ENCODE results near the gene CTTNBP2.

CTTNBP2 gene

DNA sequence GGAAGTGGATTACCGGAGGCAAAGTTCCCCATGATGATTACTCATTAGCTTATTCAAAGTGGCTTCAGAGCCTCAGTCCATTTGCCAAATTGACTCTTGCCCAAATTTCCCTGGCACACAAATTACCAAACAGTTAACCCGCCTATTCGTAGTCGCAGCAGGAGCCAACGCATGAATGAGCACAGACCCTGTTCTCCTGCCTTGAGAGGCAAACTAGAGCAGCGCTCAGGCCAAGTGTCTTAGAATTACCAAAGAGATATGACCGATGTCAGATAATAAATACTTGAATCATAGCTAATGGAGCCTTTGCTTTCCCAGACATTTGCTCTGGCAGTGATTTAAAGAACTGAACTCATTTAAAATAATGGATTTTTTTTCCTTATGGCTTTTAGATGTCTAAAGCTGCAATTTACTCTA lies 64.9 kb downstream of the CTTNBP2 start:
- Histone ChIP-seq H3K36me3 (ENCODE audit: low read length) (no peaks in the 10 kb centered on the region), H3K27ac (ENCODE audit: low read depth, low read length) (no peak overlapping the region), H3F3A (ENCODE audit: insufficient read depth) (no peaks in the 10 kb centered on the region), H3K27me3 (ENCODE audit: low read length) (no peaks in the 10 kb centered on the region), H3K4me2 (ENCODE audit: low read depth, low read length, poor library complexity, severe bottlenecking) (no peak overlapping the region), H3K9me3 (ENCODE audit: insufficient read depth, low read length) (no peaks in the 10 kb centered on the region), H3K79me2 (ENCODE audit: insufficient read depth, low read length) (no peaks in the 10 kb centered on the region), H3K9ac (ENCODE audit: low read length) (no peak overlapping the region), H4K20me1 (ENCODE audit: low read depth, low read length) (no peaks in the 10 kb centered on the region), H2AFZ (ENCODE audit: low read depth, low read length, severe bottlenecking) (no peak overlapping the region), H3K9me2 (replicated peaks; ENCODE audit: insufficient read depth, low read length) (no peaks in the 10 kb centered on the region), H3K4me3 (ENCODE audit: insufficient read depth, low read length, poor library complexity, severe bottlenecking) (no peak overlapping the region)
- no peak for TF ChIP-seq EZH2phosphoT487 (conservative IDR thresholded peaks at IDR 0.05; ENCODE audit: low read length)
- TF ChIP-seq CTCF (IDR thresholded peaks at IDR 0.05; ENCODE audit: insufficient read depth, low read length, poor library complexity, severe bottlenecking), result no peak

DNA sequence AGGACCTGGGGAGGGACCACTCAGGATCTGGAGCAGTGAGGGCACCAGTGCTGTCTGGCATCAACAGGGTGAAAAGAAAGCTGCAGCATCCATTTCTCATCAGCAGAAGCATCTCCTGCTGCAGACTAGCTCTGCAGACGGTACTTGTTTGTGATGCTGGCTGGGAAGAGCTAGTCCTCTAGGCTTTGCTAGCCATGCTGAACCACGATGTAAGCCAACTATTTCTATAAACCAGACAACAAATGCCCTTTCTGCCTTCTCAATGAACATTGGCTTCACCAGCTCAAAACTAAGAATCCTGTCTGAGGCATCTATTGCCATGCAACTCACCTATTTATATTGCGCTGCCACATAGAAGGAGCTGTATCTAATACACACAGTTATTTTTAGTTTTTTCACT lies 65.6 kb downstream of the CTTNBP2 start:
- Histone ChIP-seq H2AFZ (ENCODE audit: low read depth, low read length, severe bottlenecking) (no peak overlapping the region), H3K4me3 (ENCODE audit: insufficient read depth, low read length, poor library complexity, severe bottlenecking) (no peak overlapping the region), H3F3A (ENCODE audit: insufficient read depth) (no peaks in the 10 kb centered on the region), H3K9me3 (ENCODE audit: insufficient read depth, low read length) (no peaks in the 10 kb centered on the region), H3K9me2 (replicated peaks; ENCODE audit: insufficient read depth, low read length) (no peaks in the 10 kb centered on the region), H3K4me2 (ENCODE audit: low read depth, low read length, poor library complexity, severe bottlenecking) (no peak overlapping the region), H3K36me3 (ENCODE audit: low read length) (no peaks in the 10 kb centered on the region), H3K27me3 (ENCODE audit: low read length) (no peaks in the 10 kb centered on the region), H3K9ac (ENCODE audit: low read length) (no peak overlapping the region), H3K79me2 (ENCODE audit: insufficient read depth, low read length) (no peaks in the 10 kb centered on the region), H4K20me1 (ENCODE audit: low read depth, low read length) (no peaks in the 10 kb centered on the region), H3K27ac (ENCODE audit: low read depth, low read length) (no peak overlapping the region)
- TF ChIP-seq EZH2phosphoT487 (conservative IDR thresholded peaks at IDR 0.05; ENCODE audit: low read length), result no peak
- no peak for TF ChIP-seq CTCF (IDR thresholded peaks at IDR 0.05; ENCODE audit: insufficient read depth, low read length, poor library complexity, severe bottlenecking)

DNA sequence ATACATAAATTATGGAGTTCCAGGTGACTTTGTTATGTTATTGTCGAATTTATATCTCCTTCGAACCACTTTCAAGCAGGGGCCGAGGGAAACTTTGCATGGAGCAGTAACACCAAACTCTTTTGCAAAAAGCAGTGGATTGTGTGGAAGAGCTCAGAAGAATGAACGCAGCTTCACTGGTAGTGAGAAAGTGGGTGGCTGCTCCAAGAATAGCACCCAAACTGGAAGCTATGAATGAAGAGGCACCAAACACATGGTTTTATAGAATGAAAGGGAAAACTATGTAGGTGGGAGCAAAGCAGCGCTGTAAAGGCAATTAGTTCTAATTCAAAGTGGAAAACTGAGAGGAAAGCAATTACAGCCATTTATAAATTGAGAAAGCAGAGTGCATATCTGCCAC lies 67.2 kb downstream of the CTTNBP2 start:
- no peaks in the 10 kb centered on the region for H3K9me2 ChIP-seq (replicated peaks; ENCODE audit: insufficient read depth, low read length)
- H3K27me3 ChIP-seq (ENCODE audit: low read length), result no peaks in the 10 kb centered on the region
- H3K9me3 ChIP-seq (ENCODE audit: insufficient read depth, low read length), result no peaks in the 10 kb centered on the region
- no peak overlapping the region for H2AFZ ChIP-seq (ENCODE audit: low read depth, low read length, severe bottlenecking)
- H3K79me2 ChIP-seq (ENCODE audit: insufficient read depth, low read length), result no peaks in the 10 kb centered on the region
- TF ChIP-seq EZH2phosphoT487 (conservative IDR thresholded peaks at IDR 0.05; ENCODE audit: low read length), result no peak
- TF ChIP-seq CTCF (IDR thresholded peaks at IDR 0.05; ENCODE audit: insufficient read depth, low read length, poor library complexity, severe bottlenecking), result no peak
- no peaks in the 10 kb centered on the region for H3F3A ChIP-seq (ENCODE audit: insufficient read depth)
- H4K20me1 ChIP-seq (ENCODE audit: low read depth, low read length), result no peaks in the 10 kb centered on the region
- no peak overlapping the region for H3K27ac ChIP-seq (ENCODE audit: low read depth, low read length)
- H3K4me2 ChIP-seq (ENCODE audit: low read depth, low read length, poor library complexity, severe bottlenecking), result no peak overlapping the region
- H3K9ac ChIP-seq (ENCODE audit: low read length), result no peak overlapping the region
- H3K36me3 ChIP-seq (ENCODE audit: low read length), result no peaks in the 10 kb centered on the region
- no peak overlapping the region for H3K4me3 ChIP-seq (ENCODE audit: insufficient read depth, low read length, poor library complexity, severe bottlenecking)
